ENCODE results near the gene KAT2B. TPM values are rescaled to one million over a fixed set of nuclear protein-coding genes. Genes with fewer than 3 reads are reported as not detected.

Gene KAT2B
- total RNA-seq: 10.0 and 13.7 TPM in 2 replicates
- 17.3 and 18.6 TPM in 2 replicates for polyA plus RNA-seq

DNA sequence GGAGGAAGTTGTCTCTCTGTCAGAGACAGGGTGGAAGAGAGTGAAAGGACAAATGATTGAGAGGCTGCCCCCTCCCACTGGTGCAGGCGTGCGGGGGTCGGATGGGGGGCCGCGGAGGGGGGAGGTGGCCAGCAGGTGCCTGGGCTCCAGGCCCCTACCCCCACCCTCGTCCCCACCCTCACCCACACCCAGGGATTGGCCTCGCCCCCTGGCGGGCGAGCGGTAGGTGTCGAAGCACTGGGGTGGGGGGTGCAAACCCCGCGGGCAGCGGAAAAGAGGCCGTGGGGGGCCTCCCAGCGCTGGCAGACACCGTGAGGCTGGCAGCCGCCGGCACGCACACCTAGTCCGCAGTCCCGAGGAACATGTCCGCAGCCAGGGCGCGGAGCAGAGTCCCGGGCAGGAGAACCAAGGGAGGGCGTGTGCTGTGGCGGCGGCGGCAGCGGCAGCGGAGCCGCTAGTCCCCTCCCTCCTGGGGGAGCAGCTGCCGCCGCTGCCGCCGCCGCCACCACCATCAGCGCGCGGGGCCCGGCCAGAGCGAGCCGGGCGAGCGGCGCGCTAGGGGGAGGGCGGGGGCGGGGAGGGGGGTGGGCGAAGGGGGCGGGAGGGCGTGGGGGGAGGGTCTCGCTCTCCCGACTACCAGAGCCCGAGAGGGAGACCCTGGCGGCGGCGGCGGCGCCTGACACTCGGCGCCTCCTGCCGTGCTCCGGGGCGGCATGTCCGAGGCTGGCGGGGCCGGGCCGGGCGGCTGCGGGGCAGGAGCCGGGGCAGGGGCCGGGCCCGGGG is at the start of gene KAT2B:
KAT2B (plus strand) TSS at position 682 of the 783 bp plus-strand sequence; CDS start at position 714, 32 bp downstream.
- H3K27ac ChIP-seq: peak within 1 kb of the TSS; percentile 84

DNA sequence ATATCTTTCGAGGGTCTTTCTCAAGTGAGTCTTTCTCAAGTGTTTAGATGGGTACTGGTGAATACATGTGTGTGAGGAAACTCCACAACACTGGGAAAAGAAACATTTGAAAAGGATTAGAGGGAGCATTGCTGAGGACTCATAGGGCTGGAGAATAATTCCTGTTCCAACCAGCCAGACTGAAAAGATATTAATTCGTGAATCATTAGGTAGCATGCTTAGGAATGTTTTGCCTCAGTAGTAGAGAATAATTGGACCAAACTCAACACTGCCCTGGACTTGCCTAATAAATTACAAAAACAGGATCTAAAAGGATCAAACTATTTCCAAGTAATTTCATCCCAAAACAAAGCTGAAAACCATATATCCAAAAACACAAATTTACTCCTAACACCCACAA is 45.5 kb upstream of the KAT2B start:
- H3K4me3 ChIP-seq: no peak overlapping the region
- DNase-seq (ENCODE audit: low read depth in 1 of 2, low spot score in 1 of 2): peak in 1 of 2 donors; percentile 2
- no peak overlapping the region for H3K27ac ChIP-seq
- H3K36me3 ChIP-seq: no peaks in the 10 kb centered on the region
- H3K27me3 ChIP-seq: no peaks in the 10 kb centered on the region
- TF ChIP-seq, protein P1, sequence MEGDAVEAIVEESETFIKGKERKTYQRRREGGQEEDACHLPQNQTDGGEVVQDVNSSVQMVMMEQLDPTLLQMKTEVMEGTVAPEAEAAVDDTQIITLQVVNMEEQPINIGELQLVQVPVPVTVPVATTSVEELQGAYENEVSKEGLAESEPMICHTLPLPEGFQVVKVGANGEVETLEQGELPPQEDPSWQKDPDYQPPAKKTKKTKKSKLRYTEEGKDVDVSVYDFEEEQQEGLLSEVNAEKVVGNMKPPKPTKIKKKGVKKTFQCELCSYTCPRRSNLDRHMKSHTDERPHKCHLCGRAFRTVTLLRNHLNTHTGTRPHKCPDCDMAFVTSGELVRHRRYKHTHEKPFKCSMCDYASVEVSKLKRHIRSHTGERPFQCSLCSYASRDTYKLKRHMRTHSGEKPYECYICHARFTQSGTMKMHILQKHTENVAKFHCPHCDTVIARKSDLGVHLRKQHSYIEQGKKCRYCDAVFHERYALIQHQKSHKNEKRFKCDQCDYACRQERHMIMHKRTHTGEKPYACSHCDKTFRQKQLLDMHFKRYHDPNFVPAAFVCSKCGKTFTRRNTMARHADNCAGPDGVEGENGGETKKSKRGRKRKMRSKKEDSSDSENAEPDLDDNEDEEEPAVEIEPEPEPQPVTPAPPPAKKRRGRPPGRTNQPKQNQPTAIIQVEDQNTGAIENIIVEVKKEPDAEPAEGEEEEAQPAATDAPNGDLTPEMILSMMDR (IDR thresholded peaks at IDR 0.05; ENCODE audit: low read depth, low read length): no peak
- H3K9me3 ChIP-seq (ENCODE audit: low read depth): no peaks in the 10 kb centered on the region
- H3K4me1 ChIP-seq (ENCODE audit: low read depth): no peaks in the 10 kb centered on the region

More for the DNA sequence above, at the start of gene KAT2B:
- TF ChIP-seq, protein P1 (IDR thresholded peaks at IDR 0.05; ENCODE audit: low read depth, low read length): peak; percentile 58
- Histone ChIP-seq H3K4me1 (ENCODE audit: low read depth) (peaks cover 21% of the 10 kb centered on the region), H3K36me3 (no peaks in the 10 kb centered on the region), H3K9me3 (ENCODE audit: low read depth) (no peaks in the 10 kb centered on the region), H3K27me3 (no peaks in the 10 kb centered on the region), H3K4me3 (peak within 1 kb of the TSS; percentile 60)
- DNase-seq (ENCODE audit: low read depth in 1 of 2, low spot score in 1 of 2): peak; percentile 70 to 91

DNA sequence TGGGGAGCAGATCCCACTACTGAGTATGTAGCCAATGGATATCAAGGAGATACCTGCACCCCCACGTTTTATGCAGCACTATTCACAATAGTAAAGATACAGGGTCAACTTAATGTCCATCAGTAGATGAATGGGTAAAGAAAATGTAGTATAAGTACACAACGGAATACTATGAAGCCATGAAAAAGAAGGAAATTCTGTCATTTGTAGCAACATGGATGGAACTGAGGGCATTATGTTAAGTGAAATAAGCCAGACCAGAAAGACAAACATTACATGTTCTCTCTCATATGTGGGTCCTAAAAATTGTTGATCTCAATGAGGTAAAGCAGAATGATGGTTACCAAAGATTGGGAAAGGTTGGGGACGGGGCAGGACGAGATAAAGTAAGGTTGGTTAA is 42.7 kb upstream of the KAT2B start:
- no peak overlapping the region for H3K4me3 ChIP-seq
- no peaks in the 10 kb centered on the region for H3K9me3 ChIP-seq (ENCODE audit: low read depth)
- no peaks in the 10 kb centered on the region for H3K27me3 ChIP-seq
- H3K4me1 ChIP-seq (ENCODE audit: low read depth): no peaks in the 10 kb centered on the region
- no peaks in the 10 kb centered on the region for H3K36me3 ChIP-seq
- TF ChIP-seq, protein P1 (IDR thresholded peaks at IDR 0.05; ENCODE audit: low read depth, low read length): no peak
- no peak overlapping the region for H3K27ac ChIP-seq
- DNase-seq (ENCODE audit: low read depth in 1 of 2, low spot score in 1 of 2): no peak

DNA sequence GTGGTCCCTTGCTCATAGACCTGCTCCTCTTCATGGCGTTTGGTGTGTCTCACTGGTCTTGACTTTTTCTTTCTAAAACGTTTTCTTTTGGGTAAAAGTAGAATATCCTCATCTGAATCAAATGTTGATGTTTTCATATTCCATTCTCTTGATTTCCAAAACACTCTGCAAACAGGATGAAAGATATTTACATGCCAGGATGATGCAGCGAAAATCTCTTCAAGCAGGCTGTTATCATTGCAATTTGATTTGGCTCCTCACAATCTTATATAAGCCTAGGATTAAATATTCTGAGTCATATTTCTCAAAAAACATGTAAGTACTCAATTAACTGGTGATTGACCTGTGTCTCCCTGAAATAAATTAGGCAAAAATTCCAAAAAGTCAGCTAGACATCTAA is 38.3 kb upstream of the KAT2B start:
- H3K27ac ChIP-seq: no peak overlapping the region
- no peaks in the 10 kb centered on the region for H3K36me3 ChIP-seq
- no peaks in the 10 kb centered on the region for H3K4me1 ChIP-seq (ENCODE audit: low read depth)
- TF ChIP-seq, protein P1 (IDR thresholded peaks at IDR 0.05; ENCODE audit: low read depth, low read length): no peak
- H3K27me3 ChIP-seq: no peaks in the 10 kb centered on the region
- no peaks in the 10 kb centered on the region for H3K9me3 ChIP-seq (ENCODE audit: low read depth)
- no peak for DNase-seq (ENCODE audit: low read depth in 1 of 2, low spot score in 1 of 2)
- H3K4me3 ChIP-seq: no peak overlapping the region

DNA sequence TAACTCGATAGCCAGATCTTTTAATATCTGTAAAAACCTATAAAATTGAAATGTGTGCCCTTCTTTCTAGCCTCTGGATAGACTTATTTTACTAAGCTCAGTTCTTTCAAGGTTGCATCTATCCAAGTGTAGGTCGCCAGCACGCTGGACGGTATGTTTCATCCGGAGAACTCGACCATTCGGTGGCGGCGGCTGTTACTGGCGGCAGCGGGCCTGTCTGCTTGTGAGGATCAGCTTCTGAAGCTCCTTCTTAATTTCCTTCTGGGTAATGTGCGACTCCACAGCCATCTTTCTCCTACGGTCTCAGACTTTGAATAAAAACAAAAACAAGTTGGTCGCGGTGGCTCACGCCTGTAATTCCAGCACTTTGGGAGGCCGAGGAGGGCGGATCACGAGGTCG is 32.3 kb upstream of the KAT2B start:
- no peaks in the 10 kb centered on the region for H3K4me1 ChIP-seq (ENCODE audit: low read depth)
- H3K27me3 ChIP-seq: no peaks in the 10 kb centered on the region
- no peaks in the 10 kb centered on the region for H3K36me3 ChIP-seq
- TF ChIP-seq, protein P1 (IDR thresholded peaks at IDR 0.05; ENCODE audit: low read depth, low read length): no peak
- H3K27ac ChIP-seq: no peak overlapping the region
- H3K4me3 ChIP-seq: no peak overlapping the region
- no peak for DNase-seq (ENCODE audit: low read depth in 1 of 2, low spot score in 1 of 2)
- H3K9me3 ChIP-seq (ENCODE audit: low read depth): no peaks in the 10 kb centered on the region
